Activated CD8-positive, alpha-beta T cell treated with anti-CD3 and anti-CD28 coated beads for 36 hours (primary cell): ENCODE results near the gene ACAP3. TPM values are rescaled to one million over a fixed set of nuclear protein-coding genes. Genes with fewer than 3 reads are reported as not detected.

Experiments used
- ATAC-seq: fragments of 200-7000 bp; cut with Tn5 transposase; one replicate; pipeline ENCODE4 v1.10.0; 2021; ENCODE audit warnings: mild to moderate bottlenecking, moderate library complexity
- CTCF ChIA-PET: fragments of 350-600 bp; sonication (Branson Sonifier 250); formaldehyde crosslinking; loops from one replicate; lab custom pipeline; 2021; ENCODE audit warnings: antibody characterized with exemption; lab: Charles Lee
- POLR2A ChIA-PET: fragments of 350-600 bp; sonication (Branson Sonifier 250); formaldehyde crosslinking; loops from one replicate; lab custom pipeline; 2021; ENCODE audit warnings: antibody characterized with exemption; lab: Charles Lee
- DNase-seq: peaks from one replicate; pipeline ENCODE4 v3.0.0-alpha.2; 2020
- H3K27ac Mint-ChIP-seq: one replicate; pipeline ENCODE4 v1.8.0; 2021; ENCODE audit warnings: mild to moderate bottlenecking, mixed read lengths
- H3K27me3 Mint-ChIP-seq: one replicate; pipeline ENCODE4 v1.8.0; 2021; ENCODE audit warnings: mixed read lengths
- H3K36me3 Mint-ChIP-seq: one replicate; pipeline ENCODE4 v1.8.0; 2021; ENCODE audit warnings: low read depth, mixed read lengths
- H3K4me1 Mint-ChIP-seq: one replicate; pipeline ENCODE4 v1.8.0; 2021; ENCODE audit warnings: low read depth, mixed read lengths
- H3K4me3 Mint-ChIP-seq: one replicate; pipeline ENCODE4 v1.8.0; 2021; ENCODE audit warnings: mild to moderate bottlenecking, moderate library complexity, mixed read lengths
- H3K9me3 Mint-ChIP-seq: one replicate; pipeline ENCODE4 v1.8.0; 2021; ENCODE audit warnings: mixed read lengths
- intact Hi-C: fragments of 100-400 bp; cut with micrococcal nuclease; formaldehyde crosslinking; loops from one replicate; pipeline ENCODE4 v1.10.0; 2022
- total RNA-seq, 2 experiments: library from RNA; stranded (reverse); gene quantifications; one replicate each; pipeline ENCODE4 v1.2.3, GENCODE V29; 2021
- TF ChIP-seq, protein P1 (sequence below): fragments of 200-600 bp; IDR thresholded peaks from one replicate; pipeline ENCODE4 v1.8.0; 2022; ENCODE audit warnings: antibody characterized with exemption, mild to moderate bottlenecking

ACAP3 gene
- total RNA-seq, 2 experiments from 2014 or later, result 41.1 to 42.5 TPM

DNA sequence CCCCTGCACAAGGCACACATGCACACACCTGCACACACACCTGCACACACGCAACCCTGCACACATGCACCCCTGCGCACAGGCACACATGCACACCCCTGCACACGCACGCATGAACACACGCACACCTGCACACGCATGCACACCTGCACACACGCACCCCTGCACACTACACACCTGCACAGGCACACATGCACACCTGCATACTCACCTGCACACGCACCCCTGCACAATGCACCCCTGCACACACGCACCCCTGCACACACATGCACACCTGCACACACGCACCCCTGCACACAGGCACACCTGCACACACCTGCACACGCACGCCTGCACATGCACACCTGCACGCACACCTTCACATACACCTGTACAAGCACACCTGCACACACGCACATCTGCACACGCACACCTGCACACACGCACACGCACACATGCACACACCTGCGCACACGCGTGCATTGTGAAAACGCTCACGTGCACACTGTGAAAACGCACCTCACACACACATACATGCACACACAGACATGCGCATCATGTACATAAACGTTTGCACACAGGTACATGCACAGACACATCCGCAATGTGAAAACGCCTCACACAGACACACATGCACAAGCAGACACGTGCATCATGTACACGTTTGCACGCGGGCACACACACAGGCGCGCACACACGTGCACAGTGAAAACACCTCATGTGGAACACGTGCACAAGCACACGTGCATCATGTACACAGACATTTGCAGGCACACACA, 33.2 kb upstream of the ACAP3 start:
- no peak for ATAC-seq
- no peak overlapping the region for H3K4me3 Mint-ChIP-seq
- intact Hi-C loops, result no loop called here
- POLR2A ChIA-PET, result interaction anchor here (0.8 kb wide), 1 partner anchor 29 kb away, joined by 3 read pairs; no protein-coding TSS in a partner anchor
- H3K4me1 Mint-ChIP-seq, result peaks cover 7% of the 10 kb centered on the region
- no peaks in the 10 kb centered on the region for H3K27me3 Mint-ChIP-seq
- CTCF ChIA-PET, result interaction anchor here (1.2 kb wide), 1 partner anchor 31 kb away, joined by 3 read pairs; no protein-coding TSS in a partner anchor
- peaks cover 16% of the 10 kb centered on the region for H3K36me3 Mint-ChIP-seq
- no peak overlapping the region for H3K27ac Mint-ChIP-seq
- TF ChIP-seq, protein P1, sequence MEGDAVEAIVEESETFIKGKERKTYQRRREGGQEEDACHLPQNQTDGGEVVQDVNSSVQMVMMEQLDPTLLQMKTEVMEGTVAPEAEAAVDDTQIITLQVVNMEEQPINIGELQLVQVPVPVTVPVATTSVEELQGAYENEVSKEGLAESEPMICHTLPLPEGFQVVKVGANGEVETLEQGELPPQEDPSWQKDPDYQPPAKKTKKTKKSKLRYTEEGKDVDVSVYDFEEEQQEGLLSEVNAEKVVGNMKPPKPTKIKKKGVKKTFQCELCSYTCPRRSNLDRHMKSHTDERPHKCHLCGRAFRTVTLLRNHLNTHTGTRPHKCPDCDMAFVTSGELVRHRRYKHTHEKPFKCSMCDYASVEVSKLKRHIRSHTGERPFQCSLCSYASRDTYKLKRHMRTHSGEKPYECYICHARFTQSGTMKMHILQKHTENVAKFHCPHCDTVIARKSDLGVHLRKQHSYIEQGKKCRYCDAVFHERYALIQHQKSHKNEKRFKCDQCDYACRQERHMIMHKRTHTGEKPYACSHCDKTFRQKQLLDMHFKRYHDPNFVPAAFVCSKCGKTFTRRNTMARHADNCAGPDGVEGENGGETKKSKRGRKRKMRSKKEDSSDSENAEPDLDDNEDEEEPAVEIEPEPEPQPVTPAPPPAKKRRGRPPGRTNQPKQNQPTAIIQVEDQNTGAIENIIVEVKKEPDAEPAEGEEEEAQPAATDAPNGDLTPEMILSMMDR, result no peak
- H3K9me3 Mint-ChIP-seq, result no peaks in the 10 kb centered on the region
- DNase-seq, result no peak

DNA sequence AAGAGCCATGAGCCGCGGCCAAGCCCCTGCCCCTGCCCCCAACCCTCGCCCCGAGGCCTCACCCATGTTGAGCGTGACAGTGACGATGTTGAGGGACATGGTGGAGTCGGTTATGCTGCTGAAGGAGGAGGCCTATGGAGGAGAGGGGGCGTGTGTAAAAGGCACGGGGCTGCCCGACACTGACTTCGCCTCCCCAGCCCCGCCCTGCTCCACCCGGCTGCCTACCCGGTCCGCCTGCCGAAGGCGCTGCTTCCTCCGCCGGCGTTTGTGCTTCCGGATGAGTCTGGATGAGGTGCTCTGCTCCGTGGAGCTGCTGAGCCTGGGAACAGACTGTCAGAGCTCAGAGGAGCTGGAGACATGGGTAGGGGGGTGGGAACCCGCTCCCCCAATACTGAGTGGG, 32.5 kb upstream of the ACAP3 start:
- Mint-ChIP-seq H3K4me3 (no peak overlapping the region), H3K4me1 (peaks cover 6% of the 10 kb centered on the region), H3K27me3 (no peaks in the 10 kb centered on the region), H3K36me3 (peaks cover 16% of the 10 kb centered on the region), H3K27ac (no peak overlapping the region), H3K9me3 (no peaks in the 10 kb centered on the region)
- POLR2A ChIA-PET, result no interaction called here
- TF ChIP-seq, protein P1, result no peak
- no peak for DNase-seq
- no peak for ATAC-seq
- CTCF ChIA-PET, result no interaction called here
- intact Hi-C loops, result no loop called here

DNA sequence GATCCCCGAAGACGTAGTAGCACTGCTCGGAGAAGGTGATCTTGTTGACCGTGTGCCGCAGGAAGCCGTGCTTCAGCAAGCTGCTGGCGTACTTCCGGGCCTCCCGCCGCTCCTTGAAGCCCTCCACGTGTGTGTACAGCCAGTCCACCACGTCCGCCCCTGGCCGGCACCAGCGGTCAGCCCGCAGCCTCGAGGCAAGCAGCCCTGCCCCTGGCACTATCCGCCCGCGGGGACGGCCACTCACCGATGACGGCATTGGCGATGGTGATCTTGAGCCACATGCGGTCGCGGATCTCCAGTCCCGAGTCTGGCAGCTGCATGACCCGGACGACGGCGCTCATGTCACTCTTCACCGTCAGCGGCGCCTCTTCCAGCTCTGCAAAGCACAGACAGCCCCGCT, 30.5 kb upstream of the ACAP3 start:
- no peak for ATAC-seq
- no peaks in the 10 kb centered on the region for H3K27me3 Mint-ChIP-seq
- TF ChIP-seq, protein P1, result no peak
- no peak overlapping the region for H3K4me3 Mint-ChIP-seq
- H3K4me1 Mint-ChIP-seq, result no peaks in the 10 kb centered on the region
- CTCF ChIA-PET, result no interaction called here
- peaks cover 16% of the 10 kb centered on the region for H3K36me3 Mint-ChIP-seq
- POLR2A ChIA-PET, result interaction anchor here (0.6 to 1.9 kb wide), 2 partner anchors 12 to 21 kb away, joined by 3 to 8 read pairs; no protein-coding TSS in a partner anchor
- intact Hi-C loops, result no loop called here
- no peaks in the 10 kb centered on the region for H3K9me3 Mint-ChIP-seq
- no peak for DNase-seq
- no peak overlapping the region for H3K27ac Mint-ChIP-seq

DNA sequence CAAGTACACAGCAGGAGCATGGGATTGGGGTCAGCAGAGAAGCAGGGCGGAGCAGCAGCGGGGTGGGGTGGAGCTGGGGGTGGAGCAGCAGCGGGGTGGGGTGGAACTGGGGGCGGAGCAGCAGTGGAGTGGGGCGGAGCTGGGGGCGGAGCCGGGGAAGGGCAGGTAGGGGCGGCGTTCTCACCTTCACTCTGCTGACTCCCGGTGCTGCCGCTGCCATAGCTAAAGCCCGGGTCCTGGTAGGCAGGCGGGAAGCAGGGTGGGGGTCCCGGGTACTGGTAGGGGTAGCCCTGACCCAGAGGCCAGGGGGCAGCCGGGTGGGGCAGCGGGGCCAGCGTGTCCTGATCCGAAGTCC, 30.0 kb upstream of the ACAP3 start:
- intact Hi-C loops, result no loop called here
- TF ChIP-seq, protein P1, result no peak
- Mint-ChIP-seq H3K9me3 (no peaks in the 10 kb centered on the region), H3K27me3 (no peaks in the 10 kb centered on the region), H3K4me1 (no peaks in the 10 kb centered on the region), H3K27ac (no peak overlapping the region), H3K4me3 (no peak overlapping the region), H3K36me3 (peaks cover 16% of the 10 kb centered on the region)
- ATAC-seq, result peak; percentile 81
- peak; percentile 52 for DNase-seq
- POLR2A ChIA-PET, result interaction anchor here (0.6 to 1.9 kb wide), 2 partner anchors 12 to 21 kb away, joined by 3 to 8 read pairs; no protein-coding TSS in a partner anchor
- CTCF ChIA-PET, result interaction anchor here (1.1 kb wide), 1 partner anchor 35 kb away, joined by 3 read pairs; no protein-coding TSS in a partner anchor
